Measurements from ENCODE around the gene RNF34. TPM values are rescaled to one million over a fixed set of nuclear protein-coding genes. Genes with fewer than 3 reads are reported as not detected.

Gene RNF34
- total and polyA plus RNA-seq, 2 of the 13 experiments (the other 11 are each of a cell fraction or from before 2014, with no cell fraction given): 36.8 to 53.2 TPM

GRCh38 chr12:121351820-121352681 is 47.9 kb upstream of the RNF34 start, which contains the start of gene ANAPC5 (continued):
- TF ChIP-seq GRHL1 (CRISPR knock-in tag; conservative IDR thresholded peaks at IDR 0.05) (no peak), ZNF446 (CRISPR knock-in tag; IDR thresholded peaks at IDR 0.05) (peak; percentile 16; the same call in 1 of the 2 replicates), ZNF766 (CRISPR knock-in tag; IDR thresholded peaks at IDR 0.05; ENCODE audit: borderline replicate concordance) (peak; percentile 79; the same call in 1 of the 2 replicates), RBFOX2 (IDR thresholded peaks at IDR 0.05; ENCODE audit: low read depth, low read length) (peak; percentile 86), PHF21A (CRISPR knock-in tag; IDR thresholded peaks at IDR 0.05) (peak; percentile 97), ZEB1 (IDR thresholded peaks at IDR 0.05; ENCODE audit: insufficient replicate concordance, low read depth) (no peak), ARID4A (CRISPR knock-in tag; IDR thresholded peaks at IDR 0.05; ENCODE audit: borderline replicate concordance) (peak; percentile 94; the same call in 1 of the 2 replicates), ZNF317 (CRISPR knock-in tag; IDR thresholded peaks at IDR 0.05) (0 out of 2 replicates have a peak, but pooled peaks have one; percentile 19), ZHX2 (IDR thresholded peaks at IDR 0.05; ENCODE audit: low read depth) (peak; percentile 83; the same call in 1 of the 2 replicates), ZHX2 (CRISPR knock-in tag; IDR thresholded peaks at IDR 0.05; ENCODE audit: borderline replicate concordance) (no peak), ZNF572 (CRISPR knock-in tag; IDR thresholded peaks at IDR 0.05) (0 out of 2 replicates have a peak, but pooled peaks have one; percentile 62), TEAD3 (CRISPR knock-in tag; optimal IDR thresholded peaks at IDR 0.05; ENCODE audit: borderline replicate concordance) (no peak), ZSCAN29 (CRISPR knock-in tag; conservative IDR thresholded peaks at IDR 0.05) (no peak), BRF2 (CRISPR knock-in tag; IDR thresholded peaks at IDR 0.05) (no peak), CCAR2 (optimal IDR thresholded peaks at IDR 0.05; ENCODE audit: low read depth, low read length) (peak; percentile 49)
